ENCODE results near the gene GPS1. TPM values are rescaled to one million over a fixed set of nuclear protein-coding genes. Genes with fewer than 3 reads are reported as not detected.

GPS1 gene
- total and polyA plus RNA-seq, 9 of the 15 experiments (the other 6 are each of a cell fraction or from before 2014, with no cell fraction given) = 3.1 to 167 (median 69.9) TPM

DNA sequence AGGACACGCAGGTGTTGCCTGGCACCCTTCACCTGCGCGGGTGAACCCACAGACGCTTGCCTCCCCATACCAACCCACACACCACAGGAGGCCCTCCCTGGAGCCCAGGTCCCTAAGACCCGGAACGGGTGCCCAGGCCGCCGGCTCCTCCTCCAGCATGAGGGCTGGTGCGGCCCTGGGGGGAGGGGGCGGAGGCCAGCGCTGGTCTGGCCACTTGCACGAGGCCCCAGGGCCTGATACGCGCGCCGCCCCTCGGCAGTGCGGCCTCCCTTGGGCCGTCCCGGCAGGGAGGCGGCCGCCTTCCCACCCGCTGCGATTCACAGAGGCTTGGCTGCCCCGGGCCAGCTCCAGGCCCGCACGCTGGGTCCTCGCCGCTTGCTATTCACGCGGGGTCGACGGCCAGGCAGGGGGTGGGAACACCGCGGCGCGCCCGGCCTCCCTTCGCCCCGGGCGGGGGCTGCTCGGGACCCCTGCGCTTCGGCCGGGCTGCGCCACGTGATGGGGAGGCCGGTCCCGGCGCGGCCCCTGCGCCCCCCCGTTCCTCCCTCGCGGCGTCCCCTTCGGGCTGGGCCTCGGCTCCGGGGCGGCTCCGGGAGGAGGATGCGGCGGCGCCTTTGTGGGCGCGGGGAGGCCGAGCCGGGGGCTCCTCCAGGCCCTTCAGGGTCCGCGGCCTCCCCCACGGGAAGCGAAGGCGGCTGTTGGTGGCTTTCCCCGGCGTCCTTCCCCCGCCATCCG is 45.7 kb downstream of the GPS1 start (continued):
- TF ChIP-seq, protein P1, sequence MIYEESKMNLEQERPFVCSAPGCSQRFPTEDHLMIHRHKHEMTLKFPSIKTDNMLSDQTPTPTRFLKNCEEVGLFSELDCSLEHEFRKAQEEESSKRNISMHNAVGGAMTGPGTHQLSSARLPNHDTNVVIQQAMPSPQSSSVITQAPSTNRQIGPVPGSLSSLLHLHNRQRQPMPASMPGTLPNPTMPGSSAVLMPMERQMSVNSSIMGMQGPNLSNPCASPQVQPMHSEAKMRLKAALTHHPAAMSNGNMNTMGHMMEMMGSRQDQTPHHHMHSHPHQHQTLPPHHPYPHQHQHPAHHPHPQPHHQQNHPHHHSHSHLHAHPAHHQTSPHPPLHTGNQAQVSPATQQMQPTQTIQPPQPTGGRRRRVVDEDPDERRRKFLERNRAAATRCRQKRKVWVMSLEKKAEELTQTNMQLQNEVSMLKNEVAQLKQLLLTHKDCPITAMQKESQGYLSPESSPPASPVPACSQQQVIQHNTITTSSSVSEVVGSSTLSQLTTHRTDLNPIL (CRISPR knock-in tag; IDR thresholded peaks at IDR 0.05) = no peak
- TF ChIP-seq PHTF2 (CRISPR knock-in tag; IDR thresholded peaks at IDR 0.05) (no peak), ZC3H8 (IDR thresholded peaks at IDR 0.05) (no peak), SMAD2 (IDR thresholded peaks at IDR 0.05; ENCODE audit: low read depth, low read length) (no peak), ZSCAN29 (IDR thresholded peaks at IDR 0.05) (no peak), KDM5B (IDR thresholded peaks at IDR 0.05; ENCODE audit: insufficient replicate concordance, low read depth, low read length) (peak; percentile 41), KLF1 (tag; IDR thresholded peaks at IDR 0.05) (no peak), EHMT2 (IDR thresholded peaks at IDR 0.05) (no peak), SIN3B (IDR thresholded peaks at IDR 0.05; ENCODE audit: low read depth) (peak; percentile 61), POLR2AphosphoS5 (IDR thresholded peaks at IDR 0.05; ENCODE audit: control insufficient read depth, insufficient read depth, low read depth, low read length) (peak; percentile 24), FIP1L1 (IDR thresholded peaks at IDR 0.05; ENCODE audit: low read depth, low read length, poor library complexity, severe bottlenecking) (peak; percentile 68), PTRF (tag; IDR thresholded peaks at IDR 0.05) (no peak), KHSRP (IDR thresholded peaks at IDR 0.05) (no peak), ZBTB7A (IDR thresholded peaks at IDR 0.05; ENCODE audit: borderline replicate concordance, control insufficient read depth, low read depth, low read length) (peak; percentile 71)
- TF ChIP-seq, protein P2, sequence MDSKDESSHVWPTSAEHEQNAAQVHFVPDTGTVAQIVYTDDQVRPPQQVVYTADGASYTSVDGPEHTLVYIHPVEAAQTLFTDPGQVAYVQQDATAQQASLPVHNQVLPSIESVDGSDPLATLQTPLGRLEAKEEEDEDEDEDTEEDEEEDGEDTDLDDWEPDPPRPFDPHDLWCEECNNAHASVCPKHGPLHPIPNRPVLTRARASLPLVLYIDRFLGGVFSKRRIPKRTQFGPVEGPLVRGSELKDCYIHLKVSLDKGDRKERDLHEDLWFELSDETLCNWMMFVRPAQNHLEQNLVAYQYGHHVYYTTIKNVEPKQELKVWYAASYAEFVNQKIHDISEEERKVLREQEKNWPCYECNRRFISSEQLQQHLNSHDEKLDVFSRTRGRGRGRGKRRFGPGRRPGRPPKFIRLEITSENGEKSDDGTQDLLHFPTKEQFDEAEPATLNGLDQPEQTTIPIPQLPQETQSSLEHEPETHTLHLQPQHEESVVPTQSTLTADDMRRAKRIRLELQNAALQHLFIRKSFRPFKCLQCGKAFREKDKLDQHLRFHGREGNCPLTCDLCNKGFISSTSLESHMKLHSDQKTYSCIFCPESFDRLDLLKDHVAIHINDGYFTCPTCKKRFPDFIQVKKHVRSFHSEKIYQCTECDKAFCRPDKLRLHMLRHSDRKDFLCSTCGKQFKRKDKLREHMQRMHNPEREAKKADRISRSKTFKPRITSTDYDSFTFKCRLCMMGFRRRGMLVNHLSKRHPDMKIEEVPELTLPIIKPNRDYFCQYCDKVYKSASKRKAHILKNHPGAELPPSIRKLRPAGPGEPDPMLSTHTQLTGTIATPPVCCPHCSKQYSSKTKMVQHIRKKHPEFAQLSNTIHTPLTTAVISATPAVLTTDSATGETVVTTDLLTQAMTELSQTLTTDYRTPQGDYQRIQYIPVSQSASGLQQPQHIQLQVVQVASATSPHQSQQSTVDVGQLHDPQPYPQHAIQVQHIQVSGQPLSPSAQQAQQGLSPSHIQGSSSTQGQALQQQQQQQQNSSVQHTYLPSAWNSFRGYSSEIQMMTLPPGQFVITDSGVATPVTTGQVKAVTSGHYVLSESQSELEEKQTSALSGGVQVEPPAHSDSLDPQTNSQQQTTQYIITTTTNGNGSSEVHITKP (IDR thresholded peaks at IDR 0.05; ENCODE audit: partially characterized antibody) = peak; percentile 73
- TF ChIP-seq, protein P3, sequence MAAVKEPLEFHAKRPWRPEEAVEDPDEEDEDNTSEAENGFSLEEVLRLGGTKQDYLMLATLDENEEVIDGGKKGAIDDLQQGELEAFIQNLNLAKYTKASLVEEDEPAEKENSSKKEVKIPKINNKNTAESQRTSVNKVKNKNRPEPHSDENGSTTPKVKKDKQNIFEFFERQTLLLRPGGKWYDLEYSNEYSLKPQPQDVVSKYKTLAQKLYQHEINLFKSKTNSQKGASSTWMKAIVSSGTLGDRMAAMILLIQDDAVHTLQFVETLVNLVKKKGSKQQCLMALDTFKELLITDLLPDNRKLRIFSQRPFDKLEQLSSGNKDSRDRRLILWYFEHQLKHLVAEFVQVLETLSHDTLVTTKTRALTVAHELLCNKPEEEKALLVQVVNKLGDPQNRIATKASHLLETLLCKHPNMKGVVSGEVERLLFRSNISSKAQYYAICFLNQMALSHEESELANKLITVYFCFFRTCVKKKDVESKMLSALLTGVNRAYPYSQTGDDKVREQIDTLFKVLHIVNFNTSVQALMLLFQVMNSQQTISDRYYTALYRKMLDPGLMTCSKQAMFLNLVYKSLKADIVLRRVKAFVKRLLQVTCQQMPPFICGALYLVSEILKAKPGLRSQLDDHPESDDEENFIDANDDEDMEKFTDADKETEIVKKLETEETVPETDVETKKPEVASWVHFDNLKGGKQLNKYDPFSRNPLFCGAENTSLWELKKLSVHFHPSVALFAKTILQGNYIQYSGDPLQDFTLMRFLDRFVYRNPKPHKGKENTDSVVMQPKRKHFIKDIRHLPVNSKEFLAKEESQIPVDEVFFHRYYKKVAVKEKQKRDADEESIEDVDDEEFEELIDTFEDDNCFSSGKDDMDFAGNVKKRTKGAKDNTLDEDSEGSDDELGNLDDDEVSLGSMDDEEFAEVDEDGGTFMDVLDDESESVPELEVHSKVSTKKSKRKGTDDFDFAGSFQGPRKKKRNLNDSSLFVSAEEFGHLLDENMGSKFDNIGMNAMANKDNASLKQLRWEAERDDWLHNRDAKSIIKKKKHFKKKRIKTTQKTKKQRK (IDR thresholded peaks at IDR 0.05; ENCODE audit: borderline replicate concordance, low read depth, low read length) = no peak
- TF ChIP-seq, protein P4, sequence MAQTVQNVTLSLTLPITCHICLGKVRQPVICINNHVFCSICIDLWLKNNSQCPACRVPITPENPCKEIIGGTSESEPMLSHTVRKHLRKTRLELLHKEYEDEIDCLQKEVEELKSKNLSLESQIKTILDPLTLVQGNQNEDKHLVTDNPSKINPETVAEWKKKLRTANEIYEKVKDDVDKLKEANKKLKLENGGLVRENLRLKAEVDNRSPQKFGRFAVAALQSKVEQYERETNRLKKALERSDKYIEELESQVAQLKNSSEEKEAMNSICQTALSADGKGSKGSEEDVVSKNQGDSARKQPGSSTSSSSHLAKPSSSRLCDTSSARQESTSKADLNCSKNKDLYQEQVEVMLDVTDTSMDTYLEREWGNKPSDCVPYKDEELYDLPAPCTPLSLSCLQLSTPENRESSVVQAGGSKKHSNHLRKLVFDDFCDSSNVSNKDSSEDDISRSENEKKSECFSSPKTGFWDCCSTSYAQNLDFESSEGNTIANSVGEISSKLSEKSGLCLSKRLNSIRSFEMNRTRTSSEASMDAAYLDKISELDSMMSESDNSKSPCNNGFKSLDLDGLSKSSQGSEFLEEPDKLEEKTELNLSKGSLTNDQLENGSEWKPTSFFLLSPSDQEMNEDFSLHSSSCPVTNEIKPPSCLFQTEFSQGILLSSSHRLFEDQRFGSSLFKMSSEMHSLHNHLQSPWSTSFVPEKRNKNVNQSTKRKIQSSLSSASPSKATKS (CRISPR knock-in tag; IDR thresholded peaks at IDR 0.05) = no peak

Data from K562 (cell line).